GM12878 (cell line): Measurements from ENCODE around the gene OPRM1. TPM values are rescaled to one million over a fixed set of nuclear protein-coding genes. Genes with fewer than 3 reads are reported as not detected.

Source experiments
- ATAC-seq: fragments of 200-7000 bp; cut with Tn5 transposase; 3 replicates; pipeline ENCODE4 v1.9.1; 2020; ENCODE audit warnings: mild to moderate bottlenecking, moderate library complexity
- BruUV-seq: library from RNA; stranded (reverse); fragments of 400-500 nt; replicated peaks from 2 replicates; lab custom pipeline; 2021; lab: Mats Ljungman, UMichigan
- CTCF ChIA-PET: fragments of 300-600 bp; sonication (Branson Sonifier 250); formaldehyde crosslinking; extraction: SDS; loops from one replicate; lab custom pipeline; 2021; ENCODE audit warnings: inconsistent platforms; lab: Yijun Ruan, JAX
- POLR2A ChIA-PET: fragments of 350-600 bp; formaldehyde crosslinking; extraction: SDS; loops from one replicate; lab custom pipeline; 2021; ENCODE audit warnings: inconsistent platforms; lab: Charles Lee
- RAD21 ChIA-PET: fragments of 300-600 bp; sonication (Branson Sonifier 250); formaldehyde crosslinking; loops from one replicate; lab custom pipeline; 2023; ENCODE audit warnings: antibody characterized with exemption; ENCODE audit not compliant: unreplicated experiment; lab: Charles Lee
- SMC1A ChIA-PET: fragments of 300-600 bp; sonication (Branson Sonifier 250); formaldehyde crosslinking; loops from one replicate; lab custom pipeline; 2023; ENCODE audit not compliant: unreplicated experiment, uncharacterized antibody; lab: Charles Lee
- DNase-seq: peaks from one replicate; pipeline ENCODE4 v3.0.0-alpha.2; 2011; ENCODE audit warnings: low read depth, low spot score
- FAIRE-seq: peaks from 3 replicates; lab custom pipeline; 2011; peaks lifted over from hg19 to GRCh38; lab: Jason Lieb, UNC
- H2AFZ ChIP-seq: 2 replicates; pipeline ENCODE4 v1.6.0; 2011; ENCODE audit warnings: low read depth, low read length, control low read depth; ENCODE audit not compliant: control insufficient read depth
- H3K27ac ChIP-seq: 2 replicates; pipeline ENCODE4 v1.5.1; 2011; ENCODE audit warnings: control low read depth; ENCODE audit not compliant: control insufficient read depth, insufficient read depth
- H3K27me3 ChIP-seq, 2 experiments: replicated peaks in 1 of 2; 2 replicates each; pipeline versions ENCODE4 v1.6.0 to v1.6.1; 2011; ENCODE audit warnings: low read length in 1 of 2; ENCODE audit not compliant: control insufficient read depth in 2 of 2, insufficient read depth in 2 of 2
- H3K36me3 ChIP-seq, 2 experiments: 2 replicates each; pipeline ENCODE4 v1.5.1; 2011; ENCODE audit warnings: low read length in 1 of 2; ENCODE audit not compliant: control insufficient read depth in 2 of 2, insufficient read depth in 2 of 2
- H3K4me1 ChIP-seq: 2 replicates; pipeline ENCODE4 v1.6.1; 2011; ENCODE audit warnings: mild to moderate bottlenecking, low read length, moderate library complexity, mixed read lengths; ENCODE audit not compliant: control insufficient read depth, insufficient read depth
- H3K4me2 ChIP-seq: 2 replicates; pipeline ENCODE4 v1.6.0; 2011; ENCODE audit warnings: control low read depth; ENCODE audit not compliant: control insufficient read depth, insufficient read depth
- H3K4me3 ChIP-seq: fragments of 200-600 bp; sonication (generic); 2 replicates; pipeline ENCODE4 v1.5.1; 2016
- H3K79me2 ChIP-seq: 2 replicates; pipeline ENCODE4 v1.6.0; 2011; ENCODE audit warnings: low read length; ENCODE audit not compliant: control insufficient read depth, insufficient read depth
- H3K9ac ChIP-seq: 2 replicates; pipeline ENCODE4 v1.8.0; 2011; ENCODE audit warnings: low read length, control low read depth, mixed read lengths; ENCODE audit not compliant: control insufficient read depth, insufficient read depth
- H3K9me3 ChIP-seq: replicated peaks from 3 replicates; pipeline ENCODE4 v1.5.1; 2011; ENCODE audit warnings: mild to moderate bottlenecking, low read length; ENCODE audit not compliant: control insufficient read depth, insufficient read depth
- H4K20me1 ChIP-seq: 2 replicates; pipeline ENCODE4 v1.6.0; 2011; ENCODE audit not compliant: control insufficient read depth, insufficient read depth
- BCLAF1 ChIP-seq: fragments of 450-650 bp; IDR thresholded peaks from 2 replicates; pipeline ENCODE4 v1.6.1; 2017; ENCODE audit warnings: antibody characterized with exemption, mild to moderate bottlenecking, moderate library complexity
- CHD4 ChIP-seq: fragments of 200-600 bp; sonication (generic); IDR thresholded peaks from 2 replicates; pipeline ENCODE4 v1.6.1; 2016; ENCODE audit warnings: mild to moderate bottlenecking
- IRF3 ChIP-seq: fragments of 450-650 bp; IDR thresholded peaks from 2 replicates; pipeline ENCODE4 v1.6.1; 2014; ENCODE audit warnings: mild to moderate bottlenecking
- NBN ChIP-seq: fragments of 450-650 bp; IDR thresholded peaks from 2 replicates; pipeline ENCODE4 v1.6.1; 2016
- PAX8 ChIP-seq: fragments of 450-650 bp; IDR thresholded peaks from 2 replicates; pipeline ENCODE4 v1.6.1; 2017; ENCODE audit warnings: mild to moderate bottlenecking, moderate library complexity
- POLR2AphosphoS5 ChIP-seq: IDR thresholded peaks from 2 replicates; pipeline ENCODE4 v1.6.1; 2011; ENCODE audit warnings: mild to moderate bottlenecking, low read length, inconsistent platforms
- RAD51 ChIP-seq: fragments of 450-650 bp; IDR thresholded peaks from 2 replicates; pipeline ENCODE4 v1.6.1; 2016; ENCODE audit warnings: moderate library complexity, mild to moderate bottlenecking, inconsistent platforms
- SMAD1 ChIP-seq: fragments of 450-650 bp; IDR thresholded peaks from 2 replicates; pipeline ENCODE4 v1.6.1; 2018; ENCODE audit warnings: mild to moderate bottlenecking, low read depth; ENCODE audit not compliant: partially characterized antibody
- STAT3 ChIP-seq: IDR thresholded peaks from 2 replicates; pipeline ENCODE4 v1.6.1; 2011; ENCODE audit warnings: low read depth, low read length, improper control_type of control experiment
- USF2 ChIP-seq: IDR thresholded peaks from 2 replicates; pipeline ENCODE4 v1.6.1; 2011; ENCODE audit warnings: low read depth, low read length, improper control_type of control experiment, borderline replicate concordance
- ZZZ3 ChIP-seq: IDR thresholded peaks from 2 replicates; pipeline ENCODE4 v1.6.1; 2011; ENCODE audit warnings: low read depth; ENCODE audit not compliant: control insufficient read depth, insufficient read length
- WGBS: methylation state at CpG from one replicate; pipeline ENCODE4 v1.1.6; 2016; ENCODE audit warnings: low lambda C conversion rate; ENCODE audit not compliant: insufficient replicate concordance, insufficient coverage; ENCODE audit errors: missing lambda C conversion rate; 5-methylcytosine and 5-hydroxymethylcytosine counted together
- in situ Hi-C: fragments of 300-500 bp; cut with MboI; formaldehyde crosslinking; loops from 9 replicates; pipeline ENCODE4 v1.14.3; 2018; ENCODE audit warnings: mixed read lengths
- intact Hi-C: fragments of 100-400 bp; cut with micrococcal nuclease; formaldehyde crosslinking; loops from one replicate; pipeline ENCODE4 v1.14.2; 2022; ENCODE audit not compliant: unreplicated experiment
- polyA plus RNA-seq, 11 experiments: library from polyadenylated mRNA; depleted of rRNA in 4 of 11; unstranded in 6 of 11; stranded (reverse) in 5 of 11; fragments of >200 nt; fragmentation: Nextera tagmentation in 4 of 11; fragmentation: Illumina TruSeq in 1 of 11; extraction: Ambion mirVana in 4 of 11; extraction: Trizol in 1 of 11; gene quantifications; 1 replicate in 1 of 11; 2 replicates in 10 of 11; pipeline versions ENCODE4 v1.2.1 to v1.2.3, GENCODE V29; 2011 to 2016; ENCODE audit warnings: inconsistent platforms in 2 of 11, missing spikeins in 2 of 11, low read depth in 1 of 11
- total RNA-seq, 4 experiments: library from RNA; depleted of rRNA in 3 of 4; stranded (reverse); fragments of >200 nt in 3 of 4; fragmentation: Illumina TruSeq in 1 of 4; extraction: Trizol in 1 of 4; gene quantifications; 2 replicates each; pipeline versions ENCODE4 v1.2.1 to v1.2.3, GENCODE V29; 2013 to 2021
- TF ChIP-seq, protein P1 (sequence below): fragments of 450-650 bp; IDR thresholded peaks from 2 replicates; pipeline ENCODE4 v1.6.1; 2017; ENCODE audit warnings: low read depth, mild to moderate bottlenecking, moderate library complexity
- TF ChIP-seq, protein P2 (sequence below): fragments of 450-650 bp; formaldehyde crosslinking; IDR thresholded peaks from 2 replicates; pipeline ENCODE4 v1.4.0; 2020; ENCODE audit warnings: mild to moderate bottlenecking, moderate library complexity

Gene OPRM1
- total and polyA plus RNA-seq, 10 of the 15 experiments (the other 5 are each of a cell fraction or from before 2014, with no cell fraction given), result not detected

- TF ChIP-seq, protein P1, sequence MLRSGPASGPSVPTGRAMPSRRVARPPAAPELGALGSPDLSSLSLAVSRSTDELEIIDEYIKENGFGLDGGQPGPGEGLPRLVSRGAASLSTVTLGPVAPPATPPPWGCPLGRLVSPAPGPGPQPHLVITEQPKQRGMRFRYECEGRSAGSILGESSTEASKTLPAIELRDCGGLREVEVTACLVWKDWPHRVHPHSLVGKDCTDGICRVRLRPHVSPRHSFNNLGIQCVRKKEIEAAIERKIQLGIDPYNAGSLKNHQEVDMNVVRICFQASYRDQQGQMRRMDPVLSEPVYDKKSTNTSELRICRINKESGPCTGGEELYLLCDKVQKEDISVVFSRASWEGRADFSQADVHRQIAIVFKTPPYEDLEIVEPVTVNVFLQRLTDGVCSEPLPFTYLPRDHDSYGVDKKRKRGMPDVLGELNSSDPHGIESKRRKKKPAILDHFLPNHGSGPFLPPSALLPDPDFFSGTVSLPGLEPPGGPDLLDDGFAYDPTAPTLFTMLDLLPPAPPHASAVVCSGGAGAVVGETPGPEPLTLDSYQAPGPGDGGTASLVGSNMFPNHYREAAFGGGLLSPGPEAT, result no peak
Observed at GRCh38 chr6:154210678-154211077, 171.6 kb downstream of the OPRM1 start (continued).

DNA sequence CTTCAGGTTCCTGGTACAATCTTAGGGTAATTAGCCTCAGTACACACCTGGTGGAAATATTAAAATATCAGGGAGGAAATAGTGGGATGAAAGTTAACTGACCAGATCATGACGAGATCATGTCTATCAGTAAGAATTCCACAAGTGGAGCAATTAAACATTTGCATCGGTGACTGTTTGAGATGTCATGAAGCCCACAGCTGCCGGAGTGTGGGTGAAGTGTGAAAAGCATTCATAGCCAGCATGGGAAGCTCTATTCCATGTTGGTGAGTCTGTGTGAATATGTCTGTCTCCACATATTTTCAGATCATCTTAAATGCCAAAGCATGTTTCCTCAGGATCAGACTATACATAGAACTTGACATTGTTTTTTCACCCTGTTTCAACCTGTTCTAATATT lies 174.7 kb downstream of the OPRM1 start:
- CTCF ChIA-PET, result interaction anchor here (0.6 to 1.5 kb wide), 4 partner anchors 23 to 271 kb away, joined by 3 read pairs; no protein-coding TSS in a partner anchor
- Histone ChIP-seq H3K4me2 (no peak overlapping the region), H2AFZ (no peak overlapping the region), H3K4me3 (no peak overlapping the region), H3K79me2 (no peaks in the 10 kb centered on the region), H3K27ac (no peak overlapping the region), H3K27me3 (no peaks in the 10 kb centered on the region), H3K9me3 (no peaks in the 10 kb centered on the region), H3K4me1 (no peaks in the 10 kb centered on the region), H4K20me1 (no peaks in the 10 kb centered on the region), H3K9ac (no peak overlapping the region), H3K36me3 (peaks cover 0 to 5% of the 10 kb centered on the region in 2 experiments)
- SMC1A ChIA-PET, result interaction anchor here (1.2 kb wide), 1 partner anchor 61 kb away, joined by 4 read pairs; no protein-coding TSS in a partner anchor
- RAD21 ChIA-PET, result interaction anchor here (0.6 to 1.7 kb wide), 3 partner anchors 63 to 939 kb away, joined by 3 to 5 read pairs (median 3); no protein-coding TSS in a partner anchor
- POLR2A ChIA-PET, result no interaction called here
- FAIRE-seq, result no peak
- DNase-seq, result no peak
- no peak for ATAC-seq
- WGBS, result 67% methylated on average over 3 of the region's 3 CpGs
- no TSS peak for BruUV-seq
- intact Hi-C loops, result no loop called here
- in situ Hi-C loops, result no loop called here
- no peak for TF ChIP-seq NBN
- no peak for TF ChIP-seq CHD4
- TF ChIP-seq RAD51, result no peak
- no peak for TF ChIP-seq POLR2AphosphoS5
- no peak for TF ChIP-seq ZZZ3
- no peak for TF ChIP-seq PAX8
- no peak for TF ChIP-seq BCLAF1
- no peak for TF ChIP-seq USF2
- no peak for TF ChIP-seq IRF3
- no peak for TF ChIP-seq STAT3
- TF ChIP-seq, protein P2, sequence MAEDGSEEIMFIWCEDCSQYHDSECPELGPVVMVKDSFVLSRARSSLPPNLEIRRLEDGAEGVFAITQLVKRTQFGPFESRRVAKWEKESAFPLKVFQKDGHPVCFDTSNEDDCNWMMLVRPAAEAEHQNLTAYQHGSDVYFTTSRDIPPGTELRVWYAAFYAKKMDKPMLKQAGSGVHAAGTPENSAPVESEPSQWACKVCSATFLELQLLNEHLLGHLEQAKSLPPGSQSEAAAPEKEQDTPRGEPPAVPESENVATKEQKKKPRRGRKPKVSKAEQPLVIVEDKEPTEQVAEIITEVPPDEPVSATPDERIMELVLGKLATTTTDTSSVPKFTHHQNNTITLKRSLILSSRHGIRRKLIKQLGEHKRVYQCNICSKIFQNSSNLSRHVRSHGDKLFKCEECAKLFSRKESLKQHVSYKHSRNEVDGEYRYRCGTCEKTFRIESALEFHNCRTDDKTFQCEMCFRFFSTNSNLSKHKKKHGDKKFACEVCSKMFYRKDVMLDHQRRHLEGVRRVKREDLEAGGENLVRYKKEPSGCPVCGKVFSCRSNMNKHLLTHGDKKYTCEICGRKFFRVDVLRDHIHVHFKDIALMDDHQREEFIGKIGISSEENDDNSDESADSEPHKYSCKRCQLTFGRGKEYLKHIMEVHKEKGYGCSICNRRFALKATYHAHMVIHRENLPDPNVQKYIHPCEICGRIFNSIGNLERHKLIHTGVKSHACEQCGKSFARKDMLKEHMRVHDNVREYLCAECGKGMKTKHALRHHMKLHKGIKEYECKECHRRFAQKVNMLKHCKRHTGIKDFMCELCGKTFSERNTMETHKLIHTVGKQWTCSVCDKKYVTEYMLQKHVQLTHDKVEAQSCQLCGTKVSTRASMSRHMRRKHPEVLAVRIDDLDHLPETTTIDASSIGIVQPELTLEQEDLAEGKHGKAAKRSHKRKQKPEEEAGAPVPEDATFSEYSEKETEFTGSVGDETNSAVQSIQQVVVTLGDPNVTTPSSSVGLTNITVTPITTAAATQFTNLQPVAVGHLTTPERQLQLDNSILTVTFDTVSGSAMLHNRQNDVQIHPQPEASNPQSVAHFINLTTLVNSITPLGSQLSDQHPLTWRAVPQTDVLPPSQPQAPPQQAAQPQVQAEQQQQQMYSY (CRISPR knock-in tag), result no peak
- no peak for TF ChIP-seq SMAD1
